ENCODE measurements around the gene ADCY3.

The ADCY3 gene

GRCh38 chr2:24918326-24919036 lies 1.6 kb downstream of the ADCY3 start:
- Histone ChIP-seq H3K9ac (ENCODE audit: low read depth, low read length, poor library complexity, severe bottlenecking) (peak overlapping the region; percentile 74), H3K4me3 (ENCODE audit: low read length, poor library complexity, severe bottlenecking) (peak overlapping the region; percentile 92), H3K4me1 (ENCODE audit: insufficient read depth, low read length, poor library complexity, severe bottlenecking) (peaks cover 41% of the 10 kb centered on the region), H3K36me3 (ENCODE audit: insufficient read depth, low read length) (no peaks in the 10 kb centered on the region), H4K20me1 (ENCODE audit: insufficient read depth, low read length, poor library complexity, severe bottlenecking) (peaks cover 52% of the 10 kb centered on the region), H3K27me3 (ENCODE audit: insufficient read depth, low read length, poor library complexity, severe bottlenecking) (no peaks in the 10 kb centered on the region), H3K79me2 (ENCODE audit: insufficient read depth, low read length) (peaks cover 60% of the 10 kb centered on the region), H2AFZ (ENCODE audit: low read length) (no peak overlapping the region), H3K9me3 (ENCODE audit: insufficient read depth, low read depth, low read length) (no peaks in the 10 kb centered on the region), H3K9me2 (replicated peaks; ENCODE audit: low read depth, low read length) (no peaks in the 10 kb centered on the region), H3F3A (ENCODE audit: low read depth) (no peaks in the 10 kb centered on the region), H3K4me2 (ENCODE audit: low read depth, low read length, poor library complexity, severe bottlenecking) (peak overlapping the region; percentile 79)
- TF ChIP-seq CTCF (conservative IDR thresholded peaks at IDR 0.05; ENCODE audit: low read length) (no peak), EZH2phosphoT487 (IDR thresholded peaks at IDR 0.05; ENCODE audit: borderline replicate concordance) (no peak)

GRCh38 chr2:24917731-24918325 lies 2.2 kb downstream of the ADCY3 start:
- Histone ChIP-seq H4K20me1 (ENCODE audit: insufficient read depth, low read length, poor library complexity, severe bottlenecking) (peaks cover 57% of the 10 kb centered on the region), H3K9ac (ENCODE audit: low read depth, low read length, poor library complexity, severe bottlenecking) (peak overlapping the region; percentile 74), H3K4me2 (ENCODE audit: low read depth, low read length, poor library complexity, severe bottlenecking) (peak overlapping the region; percentile 79), H3K79me2 (ENCODE audit: insufficient read depth, low read length) (peaks cover 67% of the 10 kb centered on the region), H3K27me3 (ENCODE audit: insufficient read depth, low read length, poor library complexity, severe bottlenecking) (no peaks in the 10 kb centered on the region), H3K36me3 (ENCODE audit: insufficient read depth, low read length) (no peaks in the 10 kb centered on the region), H3K9me2 (replicated peaks; ENCODE audit: low read depth, low read length) (no peaks in the 10 kb centered on the region), H3F3A (ENCODE audit: low read depth) (no peaks in the 10 kb centered on the region), H2AFZ (ENCODE audit: low read length) (no peak overlapping the region), H3K4me1 (ENCODE audit: insufficient read depth, low read length, poor library complexity, severe bottlenecking) (peaks cover 47% of the 10 kb centered on the region), H3K9me3 (ENCODE audit: insufficient read depth, low read depth, low read length) (no peaks in the 10 kb centered on the region), H3K4me3 (ENCODE audit: low read length, poor library complexity, severe bottlenecking) (peak overlapping the region; percentile 92)
- TF ChIP-seq CTCF (conservative IDR thresholded peaks at IDR 0.05; ENCODE audit: low read length) = no peak
- no peak for TF ChIP-seq EZH2phosphoT487 (IDR thresholded peaks at IDR 0.05; ENCODE audit: borderline replicate concordance)

GRCh38 chr2:24917086-24917485 lies 3.0 kb downstream of the ADCY3 start:
- H3F3A ChIP-seq (ENCODE audit: low read depth) = no peaks in the 10 kb centered on the region
- H3K4me1 ChIP-seq (ENCODE audit: insufficient read depth, low read length, poor library complexity, severe bottlenecking) = peaks cover 50% of the 10 kb centered on the region
- H3K4me3 ChIP-seq (ENCODE audit: low read length, poor library complexity, severe bottlenecking) = peak overlapping the region; percentile 92
- H3K9me3 ChIP-seq (ENCODE audit: insufficient read depth, low read depth, low read length) = no peaks in the 10 kb centered on the region
- H3K4me2 ChIP-seq (ENCODE audit: low read depth, low read length, poor library complexity, severe bottlenecking) = peak overlapping the region; percentile 79
- H3K9me2 ChIP-seq (replicated peaks; ENCODE audit: low read depth, low read length) = no peaks in the 10 kb centered on the region
- TF ChIP-seq CTCF (conservative IDR thresholded peaks at IDR 0.05; ENCODE audit: low read length) = no peak
- TF ChIP-seq EZH2phosphoT487 (IDR thresholded peaks at IDR 0.05; ENCODE audit: borderline replicate concordance) = no peak
- no peak overlapping the region for H2AFZ ChIP-seq (ENCODE audit: low read length)
- no peaks in the 10 kb centered on the region for H3K27me3 ChIP-seq (ENCODE audit: insufficient read depth, low read length, poor library complexity, severe bottlenecking)
- H3K79me2 ChIP-seq (ENCODE audit: insufficient read depth, low read length) = peaks cover 74% of the 10 kb centered on the region
- H4K20me1 ChIP-seq (ENCODE audit: insufficient read depth, low read length, poor library complexity, severe bottlenecking) = peaks cover 57% of the 10 kb centered on the region
- peak overlapping the region; percentile 74 for H3K9ac ChIP-seq (ENCODE audit: low read depth, low read length, poor library complexity, severe bottlenecking)
- H3K36me3 ChIP-seq (ENCODE audit: insufficient read depth, low read length) = no peaks in the 10 kb centered on the region

Measured in Loucy (cell line).